Measurements from ENCODE around the gene KLHL36.
A peak's percentile ranks its signal among the peaks of the same experiment; 100 is the strongest.

KLHL36 gene

DNA sequence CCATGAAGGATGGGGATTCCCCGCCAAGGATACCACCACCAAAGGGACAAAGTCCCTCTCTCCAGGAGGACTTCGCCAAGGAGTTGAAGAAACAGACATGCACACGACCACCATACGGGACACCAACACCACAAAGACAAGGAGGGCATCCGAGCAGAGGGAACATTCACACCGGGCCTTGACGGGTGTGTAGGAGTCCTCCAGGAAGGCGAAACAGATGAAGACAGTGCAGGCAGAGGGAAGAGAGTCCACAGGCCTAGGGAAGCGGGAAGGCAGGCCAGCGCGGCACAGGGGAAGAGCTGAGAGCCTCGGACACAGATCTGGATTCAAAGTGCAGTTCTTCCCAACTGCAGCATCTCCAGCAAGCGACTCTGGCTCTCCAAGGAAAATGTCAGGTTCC is 41.2 kb upstream of the KLHL36 start:
- Histone ChIP-seq H3K9ac (ENCODE audit: low read length in 5 of 5) (no peak overlapping the region), H3K36me3 (ENCODE audit: control insufficient read depth in 5 of 5, insufficient read depth in 5 of 5, low read length in 5 of 5) (peaks cover 0 to 2% (median 0%) of the 10 kb centered on the region in 5 donors), H3K27ac (ENCODE audit: low read depth, low read length) (no peak overlapping the region), H3K9me3 (ENCODE audit: control insufficient read depth in 5 of 5, low read length in 5 of 5) (peaks cover 0 to 6% (median 3%) of the 10 kb centered on the region in 5 donors), H3K27me3 (ENCODE audit: control insufficient read depth in 5 of 5, insufficient read depth in 4 of 5, low read length in 5 of 5) (no peaks in the 10 kb centered on the region), H3K4me1 (ENCODE audit: control insufficient read depth in 5 of 5, insufficient read depth in 5 of 5, low read length in 5 of 5) (peaks cover 5 to 39% (median 36%) of the 10 kb centered on the region in 5 donors), H3K4me3 (ENCODE audit: low read depth in 1 of 5, low read length in 5 of 5) (peak overlapping the region in 1 of 5 donors; percentile 5)

DNA sequence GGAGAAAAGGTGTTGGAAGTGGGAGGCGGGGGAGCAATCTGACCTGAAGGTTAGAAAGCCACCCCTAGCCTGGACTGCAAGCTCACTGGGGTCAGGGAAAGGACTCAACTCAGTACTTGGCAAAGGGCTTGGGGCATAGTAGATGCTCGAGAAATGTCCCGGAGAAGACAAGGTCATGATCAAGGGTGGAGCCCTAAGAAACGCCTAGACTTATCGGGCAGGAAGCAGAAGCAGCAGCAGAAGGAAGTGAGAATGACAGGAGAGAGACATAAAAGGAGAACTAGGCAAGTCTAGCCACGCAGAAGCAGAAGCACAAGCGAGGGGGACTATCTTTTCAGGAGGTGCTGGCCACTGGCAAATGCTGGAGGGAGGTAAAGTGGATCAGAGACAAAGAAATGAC is 40.6 kb upstream of the KLHL36 start:
- H3K4me3 ChIP-seq (ENCODE audit: low read depth in 1 of 5, low read length in 5 of 5), result no peak overlapping the region
- H3K27ac ChIP-seq (ENCODE audit: low read depth, low read length), result no peak overlapping the region
- no peaks in the 10 kb centered on the region for H3K27me3 ChIP-seq (ENCODE audit: control insufficient read depth in 5 of 5, insufficient read depth in 4 of 5, low read length in 5 of 5)
- H3K36me3 ChIP-seq (ENCODE audit: control insufficient read depth in 5 of 5, insufficient read depth in 5 of 5, low read length in 5 of 5), result peaks cover 0 to 2% (median 0%) of the 10 kb centered on the region in 5 donors
- peaks cover 5 to 34% (median 33%) of the 10 kb centered on the region in 5 donors for H3K4me1 ChIP-seq (ENCODE audit: control insufficient read depth in 5 of 5, insufficient read depth in 5 of 5, low read length in 5 of 5)
- peaks cover 0 to 6% (median 3%) of the 10 kb centered on the region in 5 donors for H3K9me3 ChIP-seq (ENCODE audit: control insufficient read depth in 5 of 5, low read length in 5 of 5)
- H3K9ac ChIP-seq (ENCODE audit: low read length in 5 of 5), result no peak overlapping the region

DNA sequence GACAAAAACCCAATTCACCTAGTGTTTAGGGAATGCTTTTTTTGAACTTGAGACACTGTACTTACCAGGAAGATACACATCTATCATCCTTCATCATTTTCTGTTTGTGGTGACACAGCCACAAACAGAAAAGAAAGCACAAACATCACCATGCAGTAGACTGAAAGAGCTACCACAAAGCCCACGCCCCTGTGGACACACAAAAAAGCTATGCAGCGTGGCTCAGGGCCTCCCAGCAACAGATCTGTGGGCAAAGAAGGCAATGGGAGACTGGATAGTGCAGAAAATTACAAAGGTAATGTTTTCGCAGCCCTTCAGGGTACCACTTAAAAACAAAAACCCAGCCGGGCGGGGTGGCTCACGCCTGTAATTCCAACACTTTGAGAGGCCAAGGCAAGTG is 40.0 kb upstream of the KLHL36 start:
- Histone ChIP-seq H3K36me3 (ENCODE audit: control insufficient read depth in 5 of 5, insufficient read depth in 5 of 5, low read length in 5 of 5) (peaks cover 0 to 2% (median 0%) of the 10 kb centered on the region in 5 donors), H3K9ac (ENCODE audit: low read length in 5 of 5) (no peak overlapping the region), H3K27me3 (ENCODE audit: control insufficient read depth in 5 of 5, insufficient read depth in 4 of 5, low read length in 5 of 5) (no peaks in the 10 kb centered on the region), H3K4me3 (ENCODE audit: low read depth in 1 of 5, low read length in 5 of 5) (no peak overlapping the region), H3K4me1 (ENCODE audit: control insufficient read depth in 5 of 5, insufficient read depth in 5 of 5, low read length in 5 of 5) (peaks cover 3 to 29% (median 27%) of the 10 kb centered on the region in 5 donors), H3K9me3 (ENCODE audit: control insufficient read depth in 5 of 5, low read length in 5 of 5) (peaks cover 0 to 6% (median 3%) of the 10 kb centered on the region in 5 donors), H3K27ac (ENCODE audit: low read depth, low read length) (no peak overlapping the region)

DNA sequence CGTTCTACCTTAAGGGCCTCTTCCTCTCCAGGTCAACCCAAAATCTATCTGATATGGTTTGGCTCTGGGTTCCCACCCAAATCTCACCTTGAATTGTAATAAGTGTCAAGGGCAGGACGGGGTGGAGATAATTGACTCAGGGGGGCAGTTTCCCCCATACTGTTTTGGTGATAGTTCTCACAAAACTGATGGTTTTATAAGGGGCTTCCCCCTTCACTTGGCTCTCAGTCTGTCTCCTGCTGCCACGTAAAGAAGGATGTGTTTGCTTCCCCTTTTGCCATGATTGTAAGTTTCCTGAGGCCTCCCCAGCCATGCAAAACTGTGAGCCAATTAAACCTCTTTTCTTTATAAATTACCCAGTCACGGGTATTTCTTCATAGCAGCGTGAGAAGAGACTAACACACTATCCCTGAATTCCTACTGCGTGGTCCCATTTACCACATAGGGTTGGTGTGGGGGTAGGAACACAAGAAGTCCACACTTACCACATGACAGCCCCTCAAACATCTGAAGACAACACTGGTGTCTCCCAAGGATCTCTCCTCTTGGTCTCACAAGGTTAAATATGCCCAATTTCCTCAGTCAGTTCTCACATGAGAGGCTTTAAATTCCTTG is 38.6 kb upstream of the KLHL36 start:
- peaks cover 4 to 39% (median 32%) of the 10 kb centered on the region in 5 donors for H3K4me1 ChIP-seq (ENCODE audit: control insufficient read depth in 5 of 5, insufficient read depth in 5 of 5, low read length in 5 of 5)
- H3K9ac ChIP-seq (ENCODE audit: low read length in 5 of 5), result no peak overlapping the region
- no peak overlapping the region for H3K27ac ChIP-seq (ENCODE audit: low read depth, low read length)
- H3K9me3 ChIP-seq (ENCODE audit: control insufficient read depth in 5 of 5, low read length in 5 of 5), result peaks cover 0 to 6% (median 3%) of the 10 kb centered on the region in 5 donors
- H3K36me3 ChIP-seq (ENCODE audit: control insufficient read depth in 5 of 5, insufficient read depth in 5 of 5, low read length in 5 of 5), result peaks cover 0 to 2% (median 0%) of the 10 kb centered on the region in 5 donors
- no peaks in the 10 kb centered on the region for H3K27me3 ChIP-seq (ENCODE audit: control insufficient read depth in 5 of 5, insufficient read depth in 4 of 5, low read length in 5 of 5)
- no peak overlapping the region for H3K4me3 ChIP-seq (ENCODE audit: low read depth in 1 of 5, low read length in 5 of 5)

DNA sequence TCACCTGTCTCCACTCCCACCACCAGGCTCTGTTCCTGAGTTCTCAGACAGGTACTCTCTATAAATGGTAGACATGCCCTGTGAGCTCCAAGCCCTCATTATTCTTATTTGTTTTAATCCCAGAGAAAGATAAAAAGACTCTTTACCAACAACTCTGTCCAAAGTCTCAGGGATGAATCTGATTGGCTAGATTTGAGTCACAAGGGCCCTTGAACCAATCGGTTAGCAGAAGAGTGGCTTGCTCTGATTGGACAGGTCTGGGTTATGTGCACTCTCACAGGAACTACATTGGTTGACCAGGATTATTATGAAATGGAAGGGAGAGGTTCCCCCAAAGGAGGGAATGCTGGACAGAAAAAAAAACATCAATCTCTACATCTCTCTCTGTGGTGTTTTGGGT is 37.9 kb upstream of the KLHL36 start:
- no peak overlapping the region for H3K27ac ChIP-seq (ENCODE audit: low read depth, low read length)
- peaks cover 0 to 4% (median 3%) of the 10 kb centered on the region in 5 donors for H3K9me3 ChIP-seq (ENCODE audit: control insufficient read depth in 5 of 5, low read length in 5 of 5)
- no peak overlapping the region for H3K9ac ChIP-seq (ENCODE audit: low read length in 5 of 5)
- peaks cover 0 to 2% (median 0%) of the 10 kb centered on the region in 5 donors for H3K36me3 ChIP-seq (ENCODE audit: control insufficient read depth in 5 of 5, insufficient read depth in 5 of 5, low read length in 5 of 5)
- no peaks in the 10 kb centered on the region for H3K27me3 ChIP-seq (ENCODE audit: control insufficient read depth in 5 of 5, insufficient read depth in 4 of 5, low read length in 5 of 5)
- H3K4me3 ChIP-seq (ENCODE audit: low read depth in 1 of 5, low read length in 5 of 5), result no peak overlapping the region
- peaks cover 7 to 45% (median 39%) of the 10 kb centered on the region in 5 donors for H3K4me1 ChIP-seq (ENCODE audit: control insufficient read depth in 5 of 5, insufficient read depth in 5 of 5, low read length in 5 of 5)

DNA sequence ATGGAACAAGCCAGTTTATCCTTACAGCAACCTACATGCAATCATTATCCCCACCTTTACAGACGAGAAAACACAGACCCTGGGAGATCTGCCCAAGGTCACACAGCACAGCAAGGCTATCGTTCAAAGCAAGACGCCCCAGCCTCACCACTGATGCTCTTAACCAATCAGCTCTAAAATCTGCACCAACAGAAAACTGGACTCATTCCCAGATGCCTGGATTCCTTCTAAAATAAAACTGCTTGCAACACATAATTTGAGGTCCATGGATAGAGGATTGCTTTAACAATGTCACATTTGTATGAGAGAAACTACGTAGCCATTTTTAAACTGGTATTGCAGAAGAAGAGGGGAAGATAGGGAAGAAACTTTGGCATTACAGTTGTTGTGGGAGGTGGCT is 37.3 kb upstream of the KLHL36 start:
- Histone ChIP-seq H3K9me3 (ENCODE audit: control insufficient read depth in 5 of 5, low read length in 5 of 5) (no peaks in the 10 kb centered on the region), H3K27ac (ENCODE audit: low read depth, low read length) (no peak overlapping the region), H3K4me3 (ENCODE audit: low read depth in 1 of 5, low read length in 5 of 5) (no peak overlapping the region), H3K36me3 (ENCODE audit: control insufficient read depth in 5 of 5, insufficient read depth in 5 of 5, low read length in 5 of 5) (peaks cover 0 to 2% (median 0%) of the 10 kb centered on the region in 5 donors), H3K27me3 (ENCODE audit: control insufficient read depth in 5 of 5, insufficient read depth in 4 of 5, low read length in 5 of 5) (no peaks in the 10 kb centered on the region), H3K9ac (ENCODE audit: low read length in 5 of 5) (no peak overlapping the region), H3K4me1 (ENCODE audit: control insufficient read depth in 5 of 5, insufficient read depth in 5 of 5, low read length in 5 of 5) (peaks cover 7 to 49% (median 45%) of the 10 kb centered on the region in 5 donors)

DNA sequence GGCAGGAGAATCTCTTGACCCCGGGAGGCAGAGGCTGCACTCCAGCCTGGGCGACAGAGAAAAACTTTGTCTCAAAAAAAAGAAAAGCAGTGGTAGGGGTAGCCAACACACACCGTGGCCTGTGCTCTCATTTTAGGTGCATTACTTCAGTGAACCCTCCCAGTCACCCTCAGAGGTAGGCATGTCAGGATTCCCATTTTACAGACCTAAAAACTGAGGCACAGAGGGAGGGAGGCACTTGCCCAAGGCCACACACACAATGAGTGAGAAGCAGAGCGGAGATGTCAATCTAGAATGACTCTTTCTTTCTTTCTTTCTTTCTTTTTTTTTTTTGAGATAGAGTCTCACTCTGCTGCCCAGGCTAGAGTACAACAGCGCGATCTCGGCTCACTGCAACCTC is 35.6 kb upstream of the KLHL36 start:
- Histone ChIP-seq H3K9me3 (ENCODE audit: control insufficient read depth in 5 of 5, low read length in 5 of 5) (no peaks in the 10 kb centered on the region), H3K9ac (ENCODE audit: low read length in 5 of 5) (no peak overlapping the region), H3K36me3 (ENCODE audit: control insufficient read depth in 5 of 5, insufficient read depth in 5 of 5, low read length in 5 of 5) (no peaks in the 10 kb centered on the region), H3K27me3 (ENCODE audit: control insufficient read depth in 5 of 5, insufficient read depth in 4 of 5, low read length in 5 of 5) (no peaks in the 10 kb centered on the region), H3K27ac (ENCODE audit: low read depth, low read length) (no peak overlapping the region), H3K4me1 (ENCODE audit: control insufficient read depth in 5 of 5, insufficient read depth in 5 of 5, low read length in 5 of 5) (peaks cover 8 to 58% (median 52%) of the 10 kb centered on the region in 5 donors), H3K4me3 (ENCODE audit: low read depth in 1 of 5, low read length in 5 of 5) (no peak overlapping the region)

DNA sequence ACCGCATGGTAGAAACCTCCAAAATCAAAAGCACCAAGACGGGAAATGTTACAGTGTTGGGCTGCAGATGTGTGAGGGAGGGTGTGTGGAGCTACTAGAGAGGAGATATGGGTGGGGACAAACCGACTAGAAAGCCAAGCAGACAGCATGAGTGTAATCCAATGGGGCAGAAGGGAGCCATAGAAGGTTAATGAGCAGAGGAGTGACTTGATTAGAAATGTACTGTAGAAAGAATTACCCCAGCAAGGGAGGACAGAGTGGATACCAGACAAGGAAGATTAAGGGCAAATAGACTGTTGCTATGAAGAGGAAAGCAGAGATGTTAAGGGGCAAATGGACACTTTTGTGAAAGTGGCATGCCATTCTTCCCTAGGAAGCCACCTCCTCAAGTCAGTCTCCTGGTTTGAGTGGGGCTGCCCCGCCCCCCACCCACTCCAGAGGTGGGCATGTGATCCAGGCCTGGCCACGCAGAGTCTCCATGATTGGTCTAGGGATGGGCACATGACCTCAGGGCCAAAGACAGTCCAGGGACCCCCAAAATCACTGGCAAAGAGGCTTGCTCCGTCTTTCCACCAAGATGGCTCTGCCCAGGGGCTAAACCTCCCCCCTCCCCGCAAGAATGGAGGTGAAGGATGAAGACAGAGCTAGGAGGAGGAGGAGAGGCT is 34.8 kb upstream of the KLHL36 start:
- Histone ChIP-seq H3K4me1 (ENCODE audit: control insufficient read depth in 5 of 5, insufficient read depth in 5 of 5, low read length in 5 of 5) (peaks cover 8 to 60% (median 55%) of the 10 kb centered on the region in 5 donors), H3K9me3 (ENCODE audit: control insufficient read depth in 5 of 5, low read length in 5 of 5) (no peaks in the 10 kb centered on the region), H3K27me3 (ENCODE audit: control insufficient read depth in 5 of 5, insufficient read depth in 4 of 5, low read length in 5 of 5) (no peaks in the 10 kb centered on the region), H3K9ac (ENCODE audit: low read length in 5 of 5) (no peak overlapping the region), H3K27ac (ENCODE audit: low read depth, low read length) (no peak overlapping the region), H3K4me3 (ENCODE audit: low read depth in 1 of 5, low read length in 5 of 5) (peak overlapping the region in 2 of 5 donors; percentile 1 to 36), H3K36me3 (ENCODE audit: control insufficient read depth in 5 of 5, insufficient read depth in 5 of 5, low read length in 5 of 5) (no peaks in the 10 kb centered on the region)

DNA sequence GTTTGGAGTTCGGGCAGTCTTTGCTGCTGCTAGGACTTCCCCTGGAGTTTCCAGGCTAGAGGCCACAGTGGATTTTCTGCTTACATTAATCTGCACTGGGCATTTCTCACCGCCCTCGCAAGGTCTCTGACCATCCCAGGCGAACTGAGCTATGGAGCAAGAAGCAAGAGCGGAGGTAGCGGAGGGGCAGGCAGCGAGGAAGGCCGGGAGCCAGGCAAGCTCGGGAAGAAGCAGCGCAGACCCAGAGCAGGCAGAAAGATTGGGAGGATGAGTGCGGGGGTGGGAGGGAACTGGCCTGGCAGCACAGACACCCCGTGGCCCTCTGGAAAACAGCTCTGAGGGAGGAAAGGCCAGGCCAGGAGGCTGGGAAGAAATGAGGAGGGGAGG is 34.2 kb upstream of the KLHL36 start:
- Histone ChIP-seq H3K9me3 (ENCODE audit: control insufficient read depth in 5 of 5, low read length in 5 of 5) (no peaks in the 10 kb centered on the region), H3K9ac (ENCODE audit: low read length in 5 of 5) (peak overlapping the region in 2 of 5 donors; percentile 47 to 55), H3K36me3 (ENCODE audit: control insufficient read depth in 5 of 5, insufficient read depth in 5 of 5, low read length in 5 of 5) (no peaks in the 10 kb centered on the region), H3K27ac (ENCODE audit: low read depth, low read length) (no peak overlapping the region), H3K27me3 (ENCODE audit: control insufficient read depth in 5 of 5, insufficient read depth in 4 of 5, low read length in 5 of 5) (no peaks in the 10 kb centered on the region), H3K4me3 (ENCODE audit: low read depth in 1 of 5, low read length in 5 of 5) (peak overlapping the region in 2 of 5 donors; percentile 1 to 36), H3K4me1 (ENCODE audit: control insufficient read depth in 5 of 5, insufficient read depth in 5 of 5, low read length in 5 of 5) (peaks cover 8 to 63% (median 59%) of the 10 kb centered on the region in 5 donors)

DNA sequence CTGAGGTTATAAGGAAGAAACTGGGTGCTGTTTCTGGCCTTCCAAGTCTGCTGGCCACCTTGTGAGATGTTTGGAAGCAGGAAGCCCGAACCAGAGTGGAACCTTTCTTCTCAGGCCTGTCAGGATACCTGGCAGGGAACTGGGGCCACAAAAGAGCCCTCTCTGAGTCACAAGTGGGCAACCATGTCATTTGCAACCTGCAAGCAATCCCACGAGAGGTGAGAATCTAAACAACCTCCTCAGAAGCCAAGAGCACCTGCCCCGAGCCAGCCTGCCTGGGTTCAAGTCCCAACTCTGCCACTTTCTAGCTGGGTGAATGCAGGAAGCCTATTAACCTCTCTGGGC is 33.7 kb upstream of the KLHL36 start:
- H3K9me3 ChIP-seq (ENCODE audit: control insufficient read depth in 5 of 5, low read length in 5 of 5), result no peaks in the 10 kb centered on the region
- no peak overlapping the region for H3K27ac ChIP-seq (ENCODE audit: low read depth, low read length)
- H3K27me3 ChIP-seq (ENCODE audit: control insufficient read depth in 5 of 5, insufficient read depth in 4 of 5, low read length in 5 of 5), result no peaks in the 10 kb centered on the region
- H3K9ac ChIP-seq (ENCODE audit: low read length in 5 of 5), result peak overlapping the region in 2 of 5 donors; percentile 47 to 55
- peaks cover 8 to 63% (median 60%) of the 10 kb centered on the region in 5 donors for H3K4me1 ChIP-seq (ENCODE audit: control insufficient read depth in 5 of 5, insufficient read depth in 5 of 5, low read length in 5 of 5)
- H3K36me3 ChIP-seq (ENCODE audit: control insufficient read depth in 5 of 5, insufficient read depth in 5 of 5, low read length in 5 of 5), result no peaks in the 10 kb centered on the region
- peak overlapping the region in 2 of 5 donors; percentile 22 to 25 for H3K4me3 ChIP-seq (ENCODE audit: low read depth in 1 of 5, low read length in 5 of 5)
